DMS79 (cell line): ENCODE measurements around the gene KCNK15.
"Not testable (repeated sequence)": the region's sequence is repeated elsewhere in the genome, so short reads cannot be mapped to it uniquely, and the experiment has no call there.

Source experiments
- DNase-seq: peaks from one replicate; lab custom pipeline; 2025; lab: John Stamatoyannopoulos, UW

The KCNK15 gene

DNA sequence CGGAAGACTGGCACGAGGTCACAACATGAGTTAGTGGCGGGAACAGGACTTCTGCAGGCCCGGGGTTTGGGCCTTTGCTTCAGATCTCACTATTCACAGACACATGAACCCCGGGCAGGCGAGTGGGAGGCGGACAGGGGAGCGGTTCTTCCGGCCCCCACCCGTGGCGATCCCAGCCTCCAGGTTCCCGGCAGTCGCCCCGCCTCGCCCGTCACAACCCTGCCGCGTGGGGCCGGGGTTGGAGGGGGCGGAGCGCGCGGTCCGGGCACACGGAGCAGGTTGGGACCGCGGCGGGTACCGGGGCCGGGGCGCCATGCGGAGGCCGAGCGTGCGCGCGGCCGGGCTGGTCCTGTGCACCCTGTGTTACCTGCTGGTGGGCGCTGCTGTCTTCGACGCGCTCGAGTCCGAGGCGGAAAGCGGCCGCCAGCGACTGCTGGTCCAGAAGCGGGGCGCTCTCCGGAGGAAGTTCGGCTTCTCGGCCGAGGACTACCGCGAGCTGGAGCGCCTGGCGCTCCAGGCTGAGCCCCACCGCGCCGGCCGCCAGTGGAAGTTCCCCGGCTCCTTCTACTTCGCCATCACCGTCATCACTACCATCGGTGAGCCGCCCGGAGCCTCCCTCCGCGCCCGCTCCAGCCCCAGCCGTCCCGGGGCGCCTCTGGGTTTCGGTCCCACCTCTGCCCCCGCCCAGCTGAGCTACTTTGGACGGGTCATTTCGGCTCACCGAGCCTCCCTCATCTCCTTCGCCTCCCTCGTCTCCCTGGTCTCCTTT, at the start of gene KCNK15:
TSS of gene KCNK15 (plus strand) at position 268 of the 769 bp plus-strand sequence. CDS start at position 314, 46 bp downstream.
- no peak for DNase-seq

DNA sequence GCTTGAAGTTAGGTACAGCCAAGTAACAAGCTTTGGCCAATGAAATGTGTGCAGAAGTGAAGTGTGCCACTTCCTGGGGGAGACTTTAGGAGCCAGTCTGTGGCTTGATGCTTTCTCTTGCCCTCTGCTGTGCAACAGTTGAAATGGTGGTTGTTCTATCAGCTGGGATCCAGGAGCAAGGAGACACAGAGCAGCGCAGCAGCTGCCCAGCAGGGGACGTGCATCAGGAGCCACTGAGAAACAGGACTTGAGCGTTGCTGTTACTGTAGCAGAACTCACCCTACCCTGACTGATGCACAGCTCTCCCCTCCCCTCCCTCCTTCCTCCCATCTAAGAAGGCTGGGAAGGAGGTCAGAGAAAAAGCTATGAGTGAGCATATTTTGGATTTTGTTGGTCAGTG, 49.4 kb upstream of the KCNK15 start:
- no peak for DNase-seq

DNA sequence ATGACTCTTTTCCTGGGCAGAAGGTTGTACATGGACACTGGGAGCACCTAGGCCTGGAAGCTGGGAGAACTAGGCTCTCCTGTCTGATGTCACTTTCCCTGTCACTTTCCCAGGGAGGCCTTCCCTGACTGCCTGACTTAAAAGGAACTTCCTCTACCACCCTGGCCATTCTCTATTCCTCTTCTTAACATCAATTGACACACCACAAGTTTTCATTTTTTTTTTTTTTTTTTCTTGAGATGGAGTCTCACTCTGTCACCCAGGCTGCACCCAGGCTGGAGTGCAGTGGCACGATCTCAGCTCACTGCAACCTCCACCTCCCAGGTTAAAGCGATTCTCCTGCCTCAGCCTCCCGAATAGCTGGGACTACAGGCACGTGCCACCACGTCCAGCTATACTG, 48.6 kb upstream of the KCNK15 start:
- not testable (repeated sequence) for DNase-seq

DNA sequence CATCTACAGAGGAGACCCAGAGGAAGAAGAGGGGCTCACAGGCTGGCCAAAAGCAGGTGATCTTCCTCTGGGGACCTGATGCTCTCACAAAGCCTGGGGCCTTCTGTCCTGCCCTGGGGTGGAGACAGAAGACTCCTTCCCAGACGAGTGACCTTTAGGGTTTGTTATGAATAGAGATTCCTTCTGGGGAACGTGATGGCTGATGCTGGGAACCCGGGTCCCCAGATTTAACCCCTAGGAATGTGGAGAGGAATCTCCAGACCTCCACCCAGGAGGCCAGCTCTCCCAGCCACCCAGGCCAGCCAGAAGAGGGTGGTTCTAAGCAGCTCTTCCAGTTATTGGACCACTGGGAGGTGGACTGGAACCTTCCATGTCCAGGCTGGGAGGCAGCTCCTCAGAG, 47.3 kb upstream of the KCNK15 start:
- DNase-seq: no peak

DNA sequence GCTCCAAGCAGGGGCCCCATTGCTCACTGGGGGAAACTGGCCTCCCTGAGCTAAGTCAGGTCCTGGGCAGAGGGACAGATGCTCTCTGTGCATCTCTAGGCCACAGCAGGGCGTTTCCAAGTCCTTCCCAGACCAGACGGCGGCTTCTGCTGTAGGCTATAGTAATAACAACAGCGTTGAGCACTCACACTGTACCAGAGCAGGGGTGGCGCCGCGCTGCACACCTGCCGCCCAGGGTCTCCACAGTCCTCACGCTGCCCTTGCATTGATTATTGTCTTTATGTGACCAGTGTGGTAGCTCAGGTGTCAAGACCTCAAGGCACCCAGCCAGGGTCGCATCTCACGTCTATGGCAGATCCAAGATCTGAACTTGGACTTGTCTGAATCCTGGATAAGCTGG, 45.4 kb upstream of the KCNK15 start:
- DNase-seq: no peak

DNA sequence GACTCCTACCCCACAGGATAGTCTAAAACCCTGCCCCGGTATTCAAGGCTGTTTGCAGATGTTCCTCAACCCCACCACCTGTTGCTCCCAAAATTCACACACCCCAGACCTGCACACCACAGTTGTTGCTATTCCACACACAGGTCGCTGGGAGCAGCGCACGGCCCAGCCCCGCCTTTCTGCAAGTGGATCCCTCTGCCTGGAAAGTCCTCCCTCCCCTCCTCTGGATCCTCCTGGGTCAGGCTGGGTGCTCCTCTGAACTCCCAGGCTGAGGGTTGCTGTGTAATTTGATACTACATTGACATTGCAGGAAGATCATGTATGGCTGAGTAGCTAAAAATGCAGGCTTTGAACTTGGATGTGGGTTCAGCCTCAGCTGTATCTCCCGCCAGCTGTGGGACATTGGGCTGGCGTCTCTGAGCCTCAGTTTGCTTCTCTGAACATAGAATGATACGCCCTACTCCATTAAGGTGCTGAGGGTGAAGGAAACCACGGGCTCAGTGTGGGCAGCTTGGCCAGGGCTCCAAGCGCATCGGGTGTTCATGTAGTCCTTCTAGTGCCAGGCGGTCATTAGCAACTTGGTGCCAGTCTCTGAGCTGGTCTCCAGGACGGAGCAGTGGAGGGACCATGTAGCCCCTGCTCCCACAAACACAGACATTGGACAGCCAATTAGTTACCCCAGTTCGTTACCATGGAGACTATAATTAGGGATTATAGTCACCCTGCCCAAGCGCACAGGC, 44.4 kb upstream of the KCNK15 start:
- no peak for DNase-seq

DNA sequence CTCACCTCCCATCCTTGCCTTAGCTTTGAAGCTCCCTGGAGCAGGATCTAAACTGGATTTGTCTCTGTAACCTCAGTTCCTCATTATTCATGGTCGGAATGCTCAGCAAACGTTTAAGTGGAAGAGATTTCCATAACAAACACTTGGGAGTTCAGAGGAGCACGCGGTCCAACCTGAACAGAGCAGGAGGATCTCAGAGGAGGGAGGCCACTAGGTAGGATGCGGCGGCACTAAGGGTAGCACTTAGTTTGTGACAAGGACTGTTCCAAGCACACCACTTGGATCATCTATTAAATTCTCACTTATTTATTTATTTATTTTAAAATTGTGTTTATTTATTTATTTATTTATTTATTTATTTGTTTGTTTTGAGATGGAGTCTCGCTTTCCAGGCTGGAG, 43.8 kb upstream of the KCNK15 start:
- no peak for DNase-seq

DNA sequence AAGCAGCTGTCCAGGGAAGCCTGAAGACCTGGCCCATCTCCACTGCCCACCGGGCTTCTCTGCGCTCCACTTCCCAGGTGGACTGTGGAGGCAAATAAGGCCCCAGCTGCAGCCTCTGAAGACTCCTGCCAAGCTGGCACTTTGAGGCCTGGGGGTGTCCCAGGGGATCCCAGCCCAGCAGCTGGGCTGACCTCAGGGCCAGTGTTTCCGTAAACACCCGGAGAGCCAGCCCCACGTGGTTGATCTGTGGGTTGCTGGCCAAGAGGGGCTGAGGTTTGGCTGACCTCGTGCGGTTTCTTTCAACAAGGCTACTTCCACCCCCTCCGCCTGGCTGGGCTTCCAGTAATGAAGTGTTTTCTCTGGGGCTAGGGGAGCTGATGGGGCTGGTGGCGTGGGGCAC, 42.9 kb upstream of the KCNK15 start:
- peak; percentile 12 for DNase-seq

DNA sequence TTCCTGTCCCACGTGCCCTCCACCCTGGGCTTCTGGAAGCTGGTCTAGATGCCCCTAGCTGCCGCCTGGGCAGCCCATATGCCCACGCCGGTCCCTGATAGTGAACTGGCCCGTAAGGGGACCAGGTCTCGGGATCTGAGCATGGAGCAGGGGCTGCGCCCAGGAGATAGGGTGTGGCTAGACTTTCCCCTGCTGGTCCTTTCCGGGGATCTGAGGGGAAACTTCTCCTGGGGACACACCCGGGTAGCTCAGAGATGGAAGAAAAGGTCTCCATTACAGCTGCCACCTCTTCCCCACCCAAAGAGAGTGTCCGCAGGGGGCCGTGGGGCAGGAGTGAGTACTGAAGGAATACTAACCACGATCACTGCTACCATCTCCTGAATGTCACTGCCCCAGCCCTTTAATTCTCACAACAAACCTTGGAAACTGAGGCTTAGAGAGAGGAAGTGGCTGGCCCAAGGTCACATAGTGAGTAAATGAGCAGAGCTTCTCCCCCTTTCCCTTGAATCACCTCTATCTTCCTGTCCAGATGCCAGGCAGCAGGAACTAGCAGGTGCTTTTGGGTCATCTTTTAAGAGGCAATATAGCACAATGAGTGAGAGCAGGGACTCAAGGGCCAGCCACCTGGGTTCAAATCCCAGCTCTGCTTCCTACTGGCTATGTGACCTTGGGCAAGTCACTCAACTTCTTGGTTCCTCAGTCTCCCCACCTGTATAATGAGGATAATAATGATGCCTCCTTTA, 42.3 kb upstream of the KCNK15 start:
- DNase-seq: no peak

DNA sequence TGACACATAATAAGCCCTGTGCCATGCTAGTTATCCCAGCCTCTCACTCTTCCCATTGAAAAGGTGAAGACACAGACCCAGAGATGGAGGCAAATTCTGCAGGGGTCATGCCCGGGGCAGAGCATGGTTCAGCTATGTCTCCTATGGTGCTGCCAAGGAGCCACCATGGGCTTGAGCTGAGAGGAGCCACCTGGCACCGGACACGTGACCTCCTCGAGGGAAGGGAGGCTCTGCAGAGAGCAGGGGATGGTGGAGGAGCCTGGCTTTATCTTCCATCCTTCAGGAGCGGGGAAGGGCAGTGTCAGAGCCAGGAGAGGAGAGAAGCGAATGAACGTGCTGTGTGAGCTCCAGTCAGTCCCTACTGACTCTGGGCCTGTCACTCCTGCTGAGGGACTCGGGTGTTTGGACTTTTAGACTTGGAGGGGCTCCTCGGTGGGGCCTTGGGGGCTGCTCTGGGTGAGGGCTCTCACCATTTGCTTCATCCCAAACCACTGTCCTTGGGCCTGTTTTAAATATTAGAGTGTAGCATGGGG, 41.6 kb upstream of the KCNK15 start:
- no peak for DNase-seq

DNA sequence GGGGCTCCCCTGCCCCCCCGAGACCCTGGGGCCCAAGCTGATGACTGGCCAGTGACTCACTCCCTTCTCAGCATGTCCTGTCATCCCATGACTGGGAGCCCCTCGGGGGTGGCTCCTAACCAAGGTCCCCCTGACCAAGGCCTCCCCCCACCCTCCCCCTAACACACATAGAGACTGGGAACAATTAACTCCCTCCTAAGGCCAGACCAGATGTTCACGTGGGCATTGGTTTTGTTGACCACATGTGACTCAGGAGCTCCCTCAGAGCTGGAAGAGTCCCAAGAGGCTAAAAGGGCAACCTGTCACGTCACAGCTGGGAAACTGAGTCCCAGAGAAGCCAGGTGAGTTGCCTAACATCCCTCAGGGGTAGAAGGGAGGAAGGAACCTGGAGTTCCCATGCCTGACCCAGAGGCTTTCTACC, 41.1 kb upstream of the KCNK15 start:
- no peak for DNase-seq

DNA sequence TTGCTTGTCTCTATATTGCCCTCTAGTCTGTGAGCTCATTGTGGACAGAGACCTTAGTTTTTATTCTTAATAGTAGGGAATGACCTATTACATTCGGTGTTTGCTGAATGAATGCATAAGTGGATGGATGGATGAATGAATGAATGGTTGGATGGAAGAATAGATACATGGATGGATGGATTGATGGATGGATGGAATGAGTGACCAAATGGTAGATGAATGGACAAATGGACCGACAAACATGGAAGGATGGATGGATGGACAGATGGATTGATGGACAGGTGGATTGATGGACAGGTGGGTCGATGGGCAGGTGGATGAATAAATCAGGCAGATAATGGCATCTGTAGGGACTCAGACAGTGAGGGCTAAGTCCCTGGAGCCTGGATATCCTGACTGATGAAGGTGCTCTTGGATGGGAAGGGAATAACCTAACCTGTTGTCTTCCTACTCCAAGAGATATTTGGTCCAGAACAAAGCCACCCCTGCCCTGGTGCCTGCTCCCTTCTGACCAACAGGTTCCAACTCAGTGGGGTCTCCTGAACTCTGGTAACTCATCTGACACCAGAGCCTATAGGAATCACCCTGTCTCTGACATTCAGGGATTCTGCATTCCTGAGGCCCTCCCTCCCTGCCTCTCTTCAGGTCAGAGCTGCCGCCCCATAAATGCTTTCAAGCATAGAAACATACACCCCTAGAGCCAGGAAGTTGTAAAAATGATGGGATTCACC, 40.1 kb upstream of the KCNK15 start:
- DNase-seq: no peak

DNA sequence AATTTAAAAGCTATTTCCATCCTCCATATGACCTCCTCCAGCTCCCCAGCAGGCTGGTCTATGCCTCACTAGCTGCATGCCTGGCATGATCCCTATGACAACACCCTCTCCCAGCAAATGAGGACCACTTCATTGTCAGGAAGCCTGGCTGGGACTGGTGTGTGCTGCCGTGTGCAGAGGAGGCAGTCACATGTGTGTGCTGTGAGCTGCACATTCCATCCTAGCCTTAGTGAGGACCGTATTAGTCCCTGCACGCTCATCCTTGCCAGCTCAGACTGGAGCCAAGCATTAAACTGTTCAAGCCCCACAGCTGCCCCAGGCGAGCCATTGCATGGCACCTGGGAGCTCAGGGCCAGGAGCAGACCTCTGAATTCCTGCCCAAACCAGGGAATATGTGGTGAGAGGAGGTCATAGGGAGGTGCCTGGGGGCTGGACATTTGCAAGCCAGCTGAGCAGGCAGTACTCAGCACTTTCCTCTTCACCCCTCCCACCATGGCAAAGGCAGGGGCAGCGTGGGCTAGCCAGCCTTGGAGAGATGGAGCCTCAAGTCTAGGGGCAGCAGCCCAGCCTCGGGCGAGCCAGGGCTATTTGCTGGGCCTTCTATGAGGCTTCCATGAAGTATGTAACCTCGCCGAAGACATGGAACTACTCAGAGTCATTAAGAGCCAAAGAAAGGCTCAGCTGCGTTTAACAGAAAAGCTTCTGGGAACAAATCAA, 39.2 kb upstream of the KCNK15 start:
- peak; percentile 16 for DNase-seq

DNA sequence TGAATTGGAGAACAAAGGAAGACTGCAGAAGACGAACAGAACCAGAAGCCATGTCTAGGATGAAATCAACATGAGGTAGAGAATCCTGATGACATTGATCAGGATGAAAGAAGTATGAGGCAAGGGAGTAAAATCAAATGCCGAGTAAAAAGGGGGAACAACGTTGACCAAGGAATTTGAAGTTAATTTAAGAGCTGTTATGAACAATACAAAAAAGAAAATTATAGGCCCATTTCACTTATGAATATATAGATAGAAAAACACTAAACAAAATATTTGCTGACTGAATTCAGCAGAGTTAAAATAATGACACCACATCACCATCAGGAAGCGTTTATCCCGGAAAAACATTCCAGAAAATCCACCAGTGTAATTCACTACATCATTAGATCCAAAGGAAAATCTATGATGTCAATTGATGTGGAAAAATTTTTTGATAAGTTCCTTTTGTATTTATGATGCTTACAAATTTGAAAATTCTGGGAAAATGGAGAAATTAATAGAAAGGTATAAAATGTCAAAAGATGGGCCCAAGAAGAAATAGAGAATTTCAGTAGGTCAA, 38.6 kb upstream of the KCNK15 start:
- DNase-seq: no peak

DNA sequence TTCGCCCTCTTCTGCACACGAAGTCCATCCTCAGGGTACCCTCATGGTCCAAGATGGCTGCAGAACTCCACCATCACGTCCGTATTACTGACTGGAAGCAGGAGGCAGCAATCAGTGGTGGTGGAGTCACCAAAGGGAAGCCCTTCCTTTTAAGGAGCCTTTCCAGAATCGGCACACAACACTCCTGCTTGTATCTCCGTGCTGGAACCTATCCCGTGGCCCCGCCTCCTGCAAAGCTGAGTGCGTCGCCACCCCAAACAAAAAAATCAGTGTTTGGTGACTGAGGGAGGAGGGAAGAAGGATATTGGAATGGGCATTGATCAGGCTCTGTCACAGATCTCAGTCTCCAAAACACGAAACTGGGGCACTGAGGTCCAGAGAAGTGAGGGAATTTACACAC, 36.3 kb upstream of the KCNK15 start:
- no peak for DNase-seq

DNA sequence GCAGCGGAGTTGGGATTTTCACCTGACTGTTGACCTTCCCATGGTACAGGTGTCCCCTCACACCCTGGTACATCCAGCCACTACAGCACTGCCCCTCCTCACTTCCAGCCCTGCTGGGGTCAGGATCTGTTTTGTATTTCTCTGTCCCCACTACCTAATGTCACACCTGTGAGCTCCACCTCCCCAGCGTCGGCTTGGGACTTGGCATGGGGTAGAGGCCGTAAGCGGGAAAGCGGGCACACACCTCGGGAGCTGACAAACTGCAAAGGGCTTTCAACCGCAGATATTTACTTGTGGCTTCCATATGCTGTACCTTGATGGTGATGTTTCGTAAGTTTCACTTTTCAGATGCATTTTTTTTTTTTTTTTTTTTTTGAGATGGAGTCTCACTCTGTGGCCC, 35.9 kb upstream of the KCNK15 start:
- no peak for DNase-seq

DNA sequence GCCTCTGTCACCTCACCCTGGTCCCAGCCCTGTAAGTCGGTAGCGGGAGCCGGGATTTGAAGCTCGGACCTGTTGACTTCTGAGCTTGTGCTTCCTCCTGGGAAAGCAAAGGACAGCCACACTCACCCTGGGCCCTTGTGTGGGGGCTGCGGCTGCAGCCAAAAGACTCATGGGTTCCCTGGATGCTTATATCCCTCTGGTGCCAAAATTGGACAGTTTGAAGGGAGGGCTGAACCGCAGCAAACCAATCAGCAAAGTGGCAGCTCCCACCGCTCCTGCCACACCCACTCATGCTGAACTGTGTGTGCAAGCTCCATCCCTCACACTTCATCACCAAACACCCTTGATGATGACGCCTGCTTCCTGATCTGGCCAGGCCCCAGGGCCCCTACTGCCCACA, 34.4 kb upstream of the KCNK15 start:
- DNase-seq: no peak

DNA sequence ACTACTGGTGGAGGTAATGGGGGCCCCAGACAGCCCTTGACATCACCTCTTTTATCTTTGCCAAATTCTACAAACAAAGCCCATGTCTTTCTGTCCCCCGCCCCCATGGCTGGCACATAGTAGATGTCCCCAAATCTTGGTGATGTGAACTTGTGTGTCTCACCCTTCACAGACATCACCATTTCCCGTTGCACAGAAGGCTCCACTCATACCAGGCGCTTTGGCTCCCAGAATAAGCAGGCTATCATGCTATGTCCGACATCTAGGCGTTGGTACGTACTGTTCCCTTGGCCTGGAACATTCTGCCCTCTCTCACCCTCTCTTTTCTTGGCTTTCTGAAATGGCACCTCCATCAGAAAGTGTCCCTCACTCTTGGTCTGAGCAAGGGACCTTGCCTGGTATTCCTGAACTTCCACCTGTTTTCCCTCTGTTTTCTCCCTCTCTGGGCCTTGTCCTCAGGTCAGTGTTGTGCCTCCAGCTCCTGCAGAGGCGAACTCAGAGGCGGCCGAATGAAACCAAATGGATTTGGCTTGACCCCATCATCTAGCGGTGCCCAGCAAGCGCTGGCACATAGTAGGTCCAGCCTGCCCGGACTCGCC, 31.5 kb upstream of the KCNK15 start:
- DNase-seq: no peak

DNA sequence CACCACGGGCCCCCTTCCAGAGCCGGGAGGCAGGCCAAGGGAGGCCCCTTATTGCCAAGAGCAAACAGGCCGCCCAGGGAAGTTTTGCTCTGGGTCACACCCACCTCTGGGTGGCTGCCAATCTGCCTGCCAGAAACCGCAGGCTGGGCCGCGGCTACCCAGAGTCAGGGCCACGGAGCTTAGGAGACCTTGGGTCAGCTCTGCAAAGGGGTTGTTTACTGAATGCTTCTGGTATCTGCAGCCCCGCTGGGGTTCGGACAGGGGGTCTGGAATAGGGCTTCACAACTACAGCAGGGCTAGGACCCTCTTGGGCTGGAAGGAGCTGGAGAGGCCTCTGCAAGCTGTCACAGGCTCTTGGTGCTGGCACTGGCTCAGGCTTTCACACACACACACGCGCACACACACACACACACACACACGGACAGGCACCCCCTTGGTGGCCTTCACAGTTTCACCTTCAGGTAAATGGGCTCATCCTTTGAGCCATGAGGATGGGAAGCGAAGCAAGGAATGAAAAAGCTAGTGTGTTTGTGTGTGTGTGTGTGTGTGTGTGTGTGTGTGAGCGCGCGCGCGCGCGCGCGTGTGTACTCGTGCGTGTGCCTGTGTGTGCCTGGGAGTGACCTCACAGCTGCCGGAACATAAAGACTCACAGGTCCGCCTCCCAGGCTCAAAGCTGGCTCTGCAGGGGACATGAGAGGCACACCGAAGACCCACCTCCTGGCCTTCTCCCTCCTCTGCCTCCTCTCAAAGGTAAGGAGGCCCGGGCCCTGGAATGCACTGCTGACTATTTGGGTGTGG, 30.8 kb upstream of the KCNK15 start, which contains the start of gene CCN5:
TSS of gene CCN5 (plus strand) at position 669 of the 798 bp plus-strand sequence. CDS start at position 691, 22 bp downstream.
- DNase-seq: peak; percentile 10
